Ishikawa (cell line): ENCODE data around the gene AKAP3.

ENCODE experiments used
- CREB1 ChIP-seq: IDR thresholded peaks from 2 replicates; pipeline ENCODE4 v1.6.1; 2012; ENCODE audit warnings: low read depth
- RAD21 ChIP-seq: IDR thresholded peaks from 2 replicates; pipeline ENCODE4 v1.6.1; 2012; ENCODE audit warnings: low read depth
- ZBTB7A ChIP-seq: IDR thresholded peaks from 2 replicates; pipeline ENCODE4 v1.6.1; 2012; ENCODE audit warnings: low read depth

- no peak for TF ChIP-seq RAD21
- TF ChIP-seq CREB1: no peak
- TF ChIP-seq ZBTB7A: no peak
These were observed 459 bp upstream of the AKAP3 start for GRCh38 chr12:4649358-4649661.
